H1 (cell line): Measurements from ENCODE around the gene CLDN15.

ENCODE experiments used
- ASH2L ChIP-seq: fragments of 200-600, 300-600 bp; sonication (generic); IDR thresholded peaks from one replicate; pipeline ENCODE4 v1.7.1; 2017; ENCODE audit warnings: low read length
- POLR2A ChIP-seq, 2 experiments: IDR thresholded peaks; 1 replicate in 1 of 2; 2 replicates in 1 of 2; pipeline ENCODE4 v1.6.1; 2011; ENCODE audit warnings: low read depth in 2 of 2, low read length in 2 of 2, mild to moderate bottlenecking in 2 of 2; ENCODE audit errors: control extremely low read depth in 1 of 2
- TAF7 ChIP-seq: optimal IDR thresholded peaks from 2 replicates; pipeline ENCODE3; 2011; ENCODE audit warnings: low read depth, mild to moderate bottlenecking, inconsistent platforms, low read length, moderate library complexity, borderline replicate concordance
- TBP ChIP-seq: IDR thresholded peaks from 2 replicates; pipeline ENCODE4 v1.6.1; 2011; ENCODE audit warnings: low read depth, low read length, improper control_type of control experiment

DNA sequence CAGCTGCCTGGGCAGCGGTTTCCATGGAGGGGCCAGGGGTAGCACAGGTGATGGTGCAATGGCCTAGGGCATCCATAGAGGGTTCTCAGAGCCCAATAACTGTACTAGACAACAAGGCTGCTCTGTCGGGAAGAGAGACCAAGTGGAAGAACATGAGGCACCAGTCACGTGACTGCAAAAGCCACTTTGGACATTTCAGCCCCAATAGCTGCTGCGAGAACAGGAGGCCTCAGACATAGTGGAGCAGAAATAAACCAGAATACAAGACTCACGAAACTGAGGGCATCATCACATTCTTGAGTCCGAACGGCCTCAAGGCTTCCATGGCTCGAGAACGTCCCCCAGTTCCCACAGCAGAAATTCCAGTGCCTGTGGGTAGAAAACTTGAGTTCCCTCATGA lies 39.6 kb upstream of the CLDN15 start:
- TF ChIP-seq TAF7 (no peak), TBP (no peak), ASH2L (no peak), POLR2A (IDR thresholded peaks at IDR 0.05; ENCODE audit: control extremely low read depth in 1 of 2, low read depth in 2 of 2, low read length in 2 of 2) (no peak)
